HG03558 (cell line): ENCODE results near the gene LKAAEAR1.

Experiments
- ATAC-seq: cut with Tn5 transposase; IDR thresholded peaks from one replicate; pipeline ENCODE4 v1.9.1; 2021; ENCODE audit warnings: moderate number of reproducible peaks; ENCODE audit not compliant: unreplicated experiment; ENCODE audit errors: extremely low read depth

The LKAAEAR1 gene

GRCh38 chr20:64069614-64070243 lies 14.5 kb downstream of the LKAAEAR1 start:
- ATAC-seq, result no peak

GRCh38 chr20:64069209-64069613 lies 15.0 kb downstream of the LKAAEAR1 start:
- ATAC-seq, result no peak

GRCh38 chr20:64068386-64069208 lies 15.6 kb downstream of the LKAAEAR1 start:
- no peak for ATAC-seq

GRCh38 chr20:64067733-64068307 lies 16.4 kb downstream of the LKAAEAR1 start:
- ATAC-seq, result no peak

GRCh38 chr20:64067005-64067632 lies 17.1 kb downstream of the LKAAEAR1 start:
- no peak for ATAC-seq

GRCh38 chr20:64065974-64066343 lies 18.2 kb downstream of the LKAAEAR1 start:
- ATAC-seq, result no peak

GRCh38 chr20:64065062-64065973 lies 18.9 kb downstream of the LKAAEAR1 start:
- ATAC-seq, result no peak

GRCh38 chr20:64064145-64064698 lies 20.0 kb downstream of the LKAAEAR1 start:
- ATAC-seq, result no peak

GRCh38 chr20:64063389-64064144 lies 20.6 kb downstream of the LKAAEAR1 start:
- ATAC-seq, result no peak

GRCh38 chr20:64062596-64063388 lies 21.4 kb downstream of the LKAAEAR1 start, which contains the start of gene TCEA2:
Gene TCEA2, plus strand, starts transcription at chr20:64063198. Its CDS starts 115 bp downstream, at chr20:64063313.
- ATAC-seq, result peak; percentile 67

GRCh38 chr20:64062276-64062595 lies 22.0 kb downstream of the LKAAEAR1 start:
- ATAC-seq, result no peak

GRCh38 chr20:64058536-64058935 lies 25.7 kb downstream of the LKAAEAR1 start:
- ATAC-seq, result no peak

GRCh38 chr20:64057628-64058498 lies 26.3 kb downstream of the LKAAEAR1 start:
- no peak for ATAC-seq

- ATAC-seq, result no peak
Observed at GRCh38 chr20:64056889-64057627, 27.1 kb downstream of the LKAAEAR1 start.

- no peak for ATAC-seq
Observed at GRCh38 chr20:64056639-64056888, 27.6 kb downstream of the LKAAEAR1 start.

- ATAC-seq, result no peak
Observed at GRCh38 chr20:64055893-64056638, 28.1 kb downstream of the LKAAEAR1 start.
